ENCODE results near the gene COA1. TPM values are rescaled to one million over a fixed set of nuclear protein-coding genes. Genes with fewer than 3 reads are reported as not detected.

COA1 gene
- total RNA-seq, 2 donors from 2014 or later, result 24.8 to 45.1 TPM

- Histone ChIP-seq H3K9me3 (no peaks in the 10 kb centered on the region), H3K36me3 (no peaks in the 10 kb centered on the region), H3K27ac (peak overlapping the region; percentile 48), H3K4me3 (no peak overlapping the region), H3K4me1 (no peaks in the 10 kb centered on the region), H3K27me3 (no peaks in the 10 kb centered on the region), H3K9ac (ENCODE audit: low read depth in 2 of 2, low read length in 2 of 2) (no peak overlapping the region)
- DNase-seq, result no peak
- intact Hi-C loops (cut with DNase I), result no loop called here
- TF ChIP-seq CTCF (IDR thresholded peaks at IDR 0.05), result no peak
These were observed 138.3 kb downstream of the COA1 start for GRCh38 chr7:43590862-43591557.

- H3K4me1 ChIP-seq, result no peaks in the 10 kb centered on the region
- no peak for DNase-seq
- no peak overlapping the region for H3K9ac ChIP-seq (ENCODE audit: low read depth in 2 of 2, low read length in 2 of 2)
- H3K9me3 ChIP-seq, result no peaks in the 10 kb centered on the region
- TF ChIP-seq CTCF (IDR thresholded peaks at IDR 0.05), result no peak
- H3K27ac ChIP-seq, result peak overlapping the region; percentile 48
- H3K4me3 ChIP-seq, result no peak overlapping the region
- intact Hi-C loops (cut with DNase I), result no loop called here
- no peaks in the 10 kb centered on the region for H3K27me3 ChIP-seq
- no peaks in the 10 kb centered on the region for H3K36me3 ChIP-seq
These were observed 139.6 kb downstream of the COA1 start for GRCh38 chr7:43589728-43590127.

Other genes with a start within 250 kb of the COA1 start
- gene STK17A, start 146.4 kb downstream of the COA1 start, total RNA-seq, result 10 to 100 TPM; 16.0 to 30.6 TPM
- 10 to 100 TPM in 1 of 2 donors, 1 to 10 TPM in 1; 5.4 to 14.7 TPM for gene BLVRA, start 29.2 kb upstream of the COA1 start, total RNA-seq
- 100 to 1,000 TPM; 102 to 160 TPM for gene MRPS24, start 140.0 kb upstream of the COA1 start, total RNA-seq
- 10 to 100 TPM; 45.5 to 65.7 TPM for gene URGCP, start 177.1 kb upstream of the COA1 start, total RNA-seq
- gene UBE2D4, start 196.9 kb upstream of the COA1 start, total RNA-seq, result 10 to 100 TPM in 1 of 2 donors, 1 to 10 TPM in 1; 8.9 to 12.8 TPM

Measured in colonic mucosa (tissue), 4 donors.